MCF 10A (cell line): ENCODE measurements around the gene HSPBAP1. TPM values are rescaled to one million over a fixed set of nuclear protein-coding genes. Genes with fewer than 3 reads are reported as not detected.

Source experiments
- BruUV-seq: library from RNA; stranded (reverse); fragments of 400-500 nt; replicated peaks from 2 replicates; lab custom pipeline; 2021; lab: Mats Ljungman, UMichigan
- CTCF ChIA-PET: fragments of 300-600 bp; sonication (Branson Sonifier 250); formaldehyde crosslinking; extraction: SDS; loops from one replicate; lab custom pipeline; 2021; ENCODE audit warnings: antibody characterized with exemption, inconsistent platforms; lab: Yijun Ruan, JAX
- POLR2A ChIA-PET: fragments of 300-600, 350-650 bp; sonication (Branson Sonifier 250); formaldehyde crosslinking; extraction: SDS; loops from one replicate; lab custom pipeline; 2020; ENCODE audit warnings: antibody characterized with exemption, inconsistent platforms; lab: Yijun Ruan, JAX
- DNase-seq: peaks from one replicate; pipeline ENCODE4 v3.0.0-alpha.2; 2018; ENCODE audit not compliant: unreplicated experiment
- H3K27ac Mint-ChIP-seq: one replicate; pipeline ENCODE4 v1.8.0; 2022; ENCODE audit warnings: mild to moderate bottlenecking, low read depth, mixed read lengths; ENCODE audit not compliant: unreplicated experiment
- H3K27me3 Mint-ChIP-seq: one replicate; pipeline ENCODE4 v1.8.0; 2022; ENCODE audit warnings: mixed read lengths; ENCODE audit not compliant: insufficient read depth, unreplicated experiment
- H3K36me3 Mint-ChIP-seq: one replicate; pipeline ENCODE4 v1.8.0; 2022; ENCODE audit warnings: mild to moderate bottlenecking, moderate library complexity, mixed read lengths; ENCODE audit not compliant: insufficient read depth, unreplicated experiment
- H3K4me1 Mint-ChIP-seq: one replicate; pipeline ENCODE4 v1.8.0; 2022; ENCODE audit warnings: mixed read lengths; ENCODE audit not compliant: insufficient read depth, unreplicated experiment
- H3K4me3 Mint-ChIP-seq: one replicate; pipeline ENCODE4 v1.8.0; 2022; ENCODE audit warnings: mild to moderate bottlenecking, moderate library complexity, mixed read lengths; ENCODE audit not compliant: unreplicated experiment
- H3K9me3 Mint-ChIP-seq: one replicate; pipeline ENCODE4 v1.8.0; 2022; ENCODE audit warnings: mixed read lengths; ENCODE audit not compliant: unreplicated experiment
- CTCF ChIP-seq: fragments of 200-600 bp; IDR thresholded peaks from one replicate; pipeline ENCODE4 v1.8.0; 2022; ENCODE audit warnings: antibody characterized with exemption, mild to moderate bottlenecking; ENCODE audit not compliant: unreplicated experiment
- intact Hi-C: fragments of 100-400 bp; cut with micrococcal nuclease; formaldehyde crosslinking; loops from 2 replicates; pipeline ENCODE4 v1.14.1; 2022
- total RNA-seq: library from RNA; stranded (reverse); gene quantifications from 2 replicates; pipeline ENCODE4 v1.2.3, GENCODE V29; 2022

The HSPBAP1 gene
- total RNA-seq, 1 experiment from 2014 or later, result 11.3 TPM

GRCh38 chr3:122810734-122811133 lies 17.1 kb upstream of the HSPBAP1 start:
- POLR2A ChIA-PET, result interaction anchor here (1.4 to 1.5 kb wide), 2 partner anchors 15 to 17 kb away, joined by 3 to 4 read pairs; no protein-coding TSS in a partner anchor
- CTCF ChIA-PET, result no interaction called here
- H3K27ac Mint-ChIP-seq, result no peak overlapping the region
- intact Hi-C loops, result no loop called here
- no peak overlapping the region for H3K4me3 Mint-ChIP-seq
- TF ChIP-seq CTCF, result no peak
- no peaks in the 10 kb centered on the region for H3K27me3 Mint-ChIP-seq
- H3K9me3 Mint-ChIP-seq, result no peaks in the 10 kb centered on the region
- no peaks in the 10 kb centered on the region for H3K4me1 Mint-ChIP-seq
- BruUV-seq, result no TSS peak
- no peak for DNase-seq
- H3K36me3 Mint-ChIP-seq, result no peaks in the 10 kb centered on the region

GRCh38 chr3:122803977-122804376 lies 10.3 kb upstream of the HSPBAP1 start:
- Mint-ChIP-seq H3K27ac (no peak overlapping the region), H3K36me3 (no peaks in the 10 kb centered on the region), H3K4me3 (no peak overlapping the region), H3K4me1 (no peaks in the 10 kb centered on the region), H3K9me3 (no peaks in the 10 kb centered on the region), H3K27me3 (no peaks in the 10 kb centered on the region)
- no peak for TF ChIP-seq CTCF
- ChIA-PET CTCF (interaction anchor here (0.5 kb wide), 1 partner anchor 48 kb away, joined by 4 read pairs; no protein-coding TSS in a partner anchor), POLR2A (interaction anchor here (1.6 kb wide), 1 partner anchor 11 kb away, joined by 8 read pairs; the partner anchor contains the start of gene HSPBAP1)
- DNase-seq, result no peak
- BruUV-seq, result no TSS peak
- intact Hi-C loops, result no loop called here

- H3K27me3 Mint-ChIP-seq, result no peaks in the 10 kb centered on the region
Measured at GRCh38 chr3:122802323-122802722, 8.7 kb upstream of the HSPBAP1 start.

More at GRCh38 chr3:122802323-122802722, 8.7 kb upstream of the HSPBAP1 start:
- no peak overlapping the region for H3K27ac Mint-ChIP-seq
- no peaks in the 10 kb centered on the region for H3K9me3 Mint-ChIP-seq
- intact Hi-C loops, result no loop called here
- peaks cover under 1% of the 10 kb centered on the region for H3K4me1 Mint-ChIP-seq
- CTCF ChIA-PET, result interaction anchor here (0.6 to 1.1 kb wide), 3 partner anchors 47 to 226 kb away, joined by 3 read pairs; no protein-coding TSS in a partner anchor
- no peak for TF ChIP-seq CTCF
- no peak overlapping the region for H3K4me3 Mint-ChIP-seq
- BruUV-seq, result no TSS peak
- DNase-seq, result no peak
- no peaks in the 10 kb centered on the region for H3K36me3 Mint-ChIP-seq
- POLR2A ChIA-PET, result interaction anchor here (0.6 to 0.7 kb wide), 2 partner anchors 18 to 138 kb away, joined by 3 read pairs; no protein-coding TSS in a partner anchor
